AG10803 (cell line): Measurements from ENCODE around the gene ZBTB8A.
"Not testable (repeated sequence)": the region's sequence is repeated elsewhere in the genome, so short reads cannot be mapped to it uniquely, and the experiment has no call there.

ENCODE experiments used
- DNase-seq: peaks from one replicate; pipeline ENCODE4 v3.0.0; 2010; ENCODE audit warnings: low read depth
- H3K4me3 ChIP-seq: 2 replicates; pipeline ENCODE4 v1.5.1; 2011; ENCODE audit warnings: mild to moderate bottlenecking, low read length, control low read depth
- CTCF ChIP-seq: conservative IDR thresholded peaks from 2 replicates; pipeline ENCODE4 v1.5.1; 2011; ENCODE audit warnings: mild to moderate bottlenecking, low read length, control low read depth, inconsistent platforms

ZBTB8A gene

GRCh38 chr1:32554288-32554687 is 15.1 kb downstream of the ZBTB8A start:
- H3K4me3 ChIP-seq = no peak overlapping the region
- no peak for DNase-seq
- TF ChIP-seq CTCF = no peak

- DNase-seq, H3K4me3 ChIP-seq: not testable (repeated sequence)
Observed at GRCh38 chr1:32557035-32557434, 17.8 kb downstream of the ZBTB8A start.

GRCh38 chr1:32557812-32558211 is 18.6 kb downstream of the ZBTB8A start:
- DNase-seq = no peak
- no peak overlapping the region for H3K4me3 ChIP-seq
- TF ChIP-seq CTCF = no peak

DNA sequence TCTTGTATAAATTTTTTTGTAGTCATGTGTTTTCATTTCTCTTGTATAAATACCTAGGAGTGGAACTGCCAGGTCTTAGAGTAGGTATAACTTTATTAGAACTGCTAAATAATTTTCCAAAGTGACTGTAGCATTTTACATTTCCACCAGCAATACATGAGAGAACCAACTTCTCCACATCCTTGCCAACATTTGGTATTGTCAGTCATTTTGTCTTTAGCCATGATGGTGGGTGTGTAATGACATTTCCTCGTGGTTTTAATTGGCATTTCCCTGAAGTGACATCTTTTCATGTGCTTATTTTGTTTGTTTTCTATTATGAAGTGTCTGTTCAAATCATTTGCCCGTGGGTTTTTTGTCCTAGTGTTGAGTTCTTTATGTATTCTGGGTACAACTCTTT is 29.7 kb downstream of the ZBTB8A start:
- no peak for DNase-seq
- no peak overlapping the region for H3K4me3 ChIP-seq
- TF ChIP-seq CTCF = no peak

DNA sequence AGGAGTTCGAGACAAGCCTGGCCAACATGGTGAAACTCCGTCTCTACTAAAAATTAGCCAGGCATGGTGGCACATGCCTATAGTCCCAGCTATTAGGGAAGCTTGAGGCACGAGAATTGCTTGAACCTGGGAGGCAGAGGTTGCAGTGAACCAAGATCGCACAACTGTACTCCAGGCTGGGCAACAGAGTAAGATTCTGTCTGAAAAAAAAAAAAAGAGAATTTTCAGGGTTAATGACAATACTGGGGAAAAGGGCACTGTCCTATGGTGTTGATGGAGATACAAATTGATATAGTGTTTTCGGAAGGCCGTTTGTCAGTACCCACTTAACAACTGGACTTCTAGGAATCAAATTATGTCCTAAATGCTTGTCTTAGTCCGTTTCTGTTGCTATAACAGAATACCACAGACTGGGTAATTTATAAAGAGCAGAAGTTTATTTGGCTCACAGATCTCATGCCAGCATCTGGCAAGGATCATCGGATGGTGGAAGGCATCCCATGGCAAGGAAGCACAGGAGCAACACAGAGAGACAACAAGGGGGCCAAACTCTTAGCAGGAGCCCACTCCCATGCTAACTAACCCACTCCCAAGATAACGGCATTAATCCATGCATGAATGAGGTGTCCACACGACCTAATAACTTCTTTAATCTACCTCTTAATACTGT is 41.3 kb downstream of the ZBTB8A start:
- no peak for DNase-seq
- H3K4me3 ChIP-seq = no peak overlapping the region
- no peak for TF ChIP-seq CTCF

- no peak overlapping the region for H3K4me3 ChIP-seq
- DNase-seq = peak; percentile 12
- no peak for TF ChIP-seq CTCF
Observed at GRCh38 chr1:32592943-32593342, 53.7 kb downstream of the ZBTB8A start.

DNA sequence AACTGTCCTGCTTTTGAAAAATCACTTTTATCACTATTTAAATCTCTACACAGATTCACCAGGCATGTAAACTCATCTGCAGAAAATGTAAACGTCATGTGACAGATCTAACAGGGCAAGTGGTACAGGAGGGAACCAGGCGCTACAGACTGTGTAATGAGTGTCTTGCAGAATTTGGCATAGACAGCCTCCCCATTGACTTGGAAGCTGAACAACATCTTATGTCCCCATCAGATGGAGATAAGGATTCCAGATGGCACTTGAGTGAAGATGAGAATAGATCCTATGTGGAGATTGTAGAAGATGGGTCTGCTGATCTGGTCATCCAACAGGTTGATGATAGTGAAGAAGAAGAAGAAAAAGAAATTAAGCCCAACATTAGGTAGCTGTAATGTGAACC is 60.8 kb downstream of the ZBTB8A start:
- no peak for TF ChIP-seq CTCF
- no peak for DNase-seq
- H3K4me3 ChIP-seq = no peak overlapping the region
